Tibial artery (tissue), 4 donors: ENCODE data around the gene HIPK2.
"Not testable (repeated sequence)": the region's sequence is repeated elsewhere in the genome, so short reads cannot be mapped to it uniquely, and the experiment has no call there.

Experiments used
- DNase-seq, 2 donors: peaks; one replicate each; pipeline ENCODE4 v3.0.0-alpha.2; 2019
- H3K27ac ChIP-seq, 2 donors: fragments of 200-600 bp; sonication (generic) in 1 of 2; 1 replicate in 1 of 2; 2 replicates in 1 of 2; pipeline ENCODE4 v1.5.1; 2018 to 2019; ENCODE audit warnings: mild to moderate bottlenecking in 1 of 2
- H3K27me3 ChIP-seq, 2 donors: fragments of 200-600 bp; sonication (generic) in 1 of 2; one replicate each; pipeline versions ENCODE4 v1.5.1 to v1.6.0; 2016 to 2019
- H3K36me3 ChIP-seq, 3 donors: fragments of 200-600 bp; sonication (generic) in 2 of 3; one replicate each; pipeline ENCODE4 v1.5.1; 2016 to 2019; ENCODE audit warnings: mild to moderate bottlenecking in 2 of 3
- H3K4me1 ChIP-seq, 4 donors: fragments of 200-600 bp; sonication (generic) in 2 of 4; 1 replicate in 3 of 4; 2 replicates in 1 of 4; pipeline ENCODE4 v1.5.1; 2016 to 2019
- H3K4me3 ChIP-seq, 2 donors: fragments of 200-600 bp; sonication (generic) in 1 of 2; 1 replicate in 1 of 2; 2 replicates in 1 of 2; pipeline ENCODE4 v1.5.1; 2018 to 2019; ENCODE audit warnings: mild to moderate bottlenecking in 2 of 2
- H3K9me3 ChIP-seq, 3 donors: fragments of 200-600 bp; sonication (generic) in 1 of 3; one replicate each; pipeline ENCODE4 v1.5.1; 2016 to 2019
- intact Hi-C: fragments of 100-400 bp; cut with DNase I; formaldehyde crosslinking; loops from one replicate; pipeline ENCODE4 v1.15.0; 2023; ENCODE audit warnings: low total_unique reads
- TF ChIP-seq, protein P1 (sequence below), 2 experiments: fragments of 200-600 bp in 1 of 2; fragments of 450-650 bp in 1 of 2; IDR thresholded peaks; one replicate each; pipeline ENCODE4 v1.5.1; 2017 to 2019; ENCODE audit warnings: antibody characterized with exemption in 2 of 2, mild to moderate bottlenecking in 1 of 2, moderate library complexity in 1 of 2

HIPK2 gene

DNA sequence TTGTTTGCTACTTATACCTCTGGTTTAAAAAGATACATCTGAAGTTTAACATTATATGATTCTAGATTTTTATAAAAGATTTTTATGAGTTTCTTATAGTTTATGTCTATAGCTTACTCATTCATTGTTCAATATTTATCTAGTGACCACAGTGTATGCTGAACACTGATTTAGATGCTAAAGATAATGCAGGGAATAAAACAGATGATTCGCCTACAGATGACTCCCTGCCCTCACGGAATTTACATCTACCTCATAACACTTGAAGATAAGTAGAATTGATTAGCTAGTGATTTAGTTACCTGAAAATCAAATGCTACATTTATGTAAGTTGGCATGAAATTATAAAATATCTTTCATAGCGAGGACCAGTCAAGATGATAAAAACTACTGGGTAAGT lies 105.8 kb downstream of the HIPK2 start:
- DNase-seq, result no peak
- Histone ChIP-seq H3K4me3 (no peak overlapping the region), H3K9me3 (no peaks in the 10 kb centered on the region), H3K27ac (no peak overlapping the region), H3K36me3 (peaks cover 0 to 6% (median 0%) of the 10 kb centered on the region in 3 donors), H3K27me3 (no peaks in the 10 kb centered on the region), H3K4me1 (no peaks in the 10 kb centered on the region)
- TF ChIP-seq, protein P1, sequence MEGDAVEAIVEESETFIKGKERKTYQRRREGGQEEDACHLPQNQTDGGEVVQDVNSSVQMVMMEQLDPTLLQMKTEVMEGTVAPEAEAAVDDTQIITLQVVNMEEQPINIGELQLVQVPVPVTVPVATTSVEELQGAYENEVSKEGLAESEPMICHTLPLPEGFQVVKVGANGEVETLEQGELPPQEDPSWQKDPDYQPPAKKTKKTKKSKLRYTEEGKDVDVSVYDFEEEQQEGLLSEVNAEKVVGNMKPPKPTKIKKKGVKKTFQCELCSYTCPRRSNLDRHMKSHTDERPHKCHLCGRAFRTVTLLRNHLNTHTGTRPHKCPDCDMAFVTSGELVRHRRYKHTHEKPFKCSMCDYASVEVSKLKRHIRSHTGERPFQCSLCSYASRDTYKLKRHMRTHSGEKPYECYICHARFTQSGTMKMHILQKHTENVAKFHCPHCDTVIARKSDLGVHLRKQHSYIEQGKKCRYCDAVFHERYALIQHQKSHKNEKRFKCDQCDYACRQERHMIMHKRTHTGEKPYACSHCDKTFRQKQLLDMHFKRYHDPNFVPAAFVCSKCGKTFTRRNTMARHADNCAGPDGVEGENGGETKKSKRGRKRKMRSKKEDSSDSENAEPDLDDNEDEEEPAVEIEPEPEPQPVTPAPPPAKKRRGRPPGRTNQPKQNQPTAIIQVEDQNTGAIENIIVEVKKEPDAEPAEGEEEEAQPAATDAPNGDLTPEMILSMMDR (IDR thresholded peaks at IDR 0.05), result no peak
- intact Hi-C loops, result no loop called here

GRCh38 chr7:139670662-139671061 lies 107.1 kb downstream of the HIPK2 start:
- H3K9me3 ChIP-seq, H3K27ac ChIP-seq, intact Hi-C loops, H3K4me1 ChIP-seq, DNase-seq, H3K36me3 ChIP-seq, H3K4me3 ChIP-seq, H3K27me3 ChIP-seq: not testable (repeated sequence)

GRCh38 chr7:139669106-139670061 lies 108.4 kb downstream of the HIPK2 start:
- TF ChIP-seq, protein P1 (IDR thresholded peaks at IDR 0.05), result no peak
- intact Hi-C loops, result no loop called here
- H3K4me3 ChIP-seq, result no peak overlapping the region
- no peaks in the 10 kb centered on the region for H3K4me1 ChIP-seq
- no peaks in the 10 kb centered on the region for H3K9me3 ChIP-seq
- no peaks in the 10 kb centered on the region for H3K27me3 ChIP-seq
- DNase-seq, result no peak
- H3K36me3 ChIP-seq, result no peaks in the 10 kb centered on the region
- no peak overlapping the region for H3K27ac ChIP-seq

DNA sequence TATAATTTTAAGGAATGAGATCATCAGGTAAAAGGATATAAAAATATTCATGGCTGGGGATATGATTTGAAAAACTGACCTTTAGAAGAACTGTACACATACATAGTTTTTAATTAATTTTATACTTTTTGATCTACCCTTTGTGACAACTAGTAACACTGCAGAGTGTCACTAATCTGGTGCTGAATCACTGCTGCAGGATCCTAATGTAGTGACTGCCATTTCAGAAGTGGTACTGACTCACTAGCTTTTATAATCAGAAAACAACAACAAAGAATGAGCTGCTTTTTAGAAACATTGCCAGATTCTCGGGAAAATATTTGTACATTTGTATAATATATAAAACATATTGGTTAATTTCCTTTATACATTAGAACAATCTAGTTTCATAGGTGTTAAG lies 110.4 kb downstream of the HIPK2 start:
- intact Hi-C loops, result no loop called here
- TF ChIP-seq, protein P1 (IDR thresholded peaks at IDR 0.05), result no peak
- no peaks in the 10 kb centered on the region for H3K9me3 ChIP-seq
- H3K27ac ChIP-seq, result no peak overlapping the region
- no peak overlapping the region for H3K4me3 ChIP-seq
- no peaks in the 10 kb centered on the region for H3K4me1 ChIP-seq
- H3K36me3 ChIP-seq, result no peaks in the 10 kb centered on the region
- no peaks in the 10 kb centered on the region for H3K27me3 ChIP-seq
- no peak for DNase-seq

DNA sequence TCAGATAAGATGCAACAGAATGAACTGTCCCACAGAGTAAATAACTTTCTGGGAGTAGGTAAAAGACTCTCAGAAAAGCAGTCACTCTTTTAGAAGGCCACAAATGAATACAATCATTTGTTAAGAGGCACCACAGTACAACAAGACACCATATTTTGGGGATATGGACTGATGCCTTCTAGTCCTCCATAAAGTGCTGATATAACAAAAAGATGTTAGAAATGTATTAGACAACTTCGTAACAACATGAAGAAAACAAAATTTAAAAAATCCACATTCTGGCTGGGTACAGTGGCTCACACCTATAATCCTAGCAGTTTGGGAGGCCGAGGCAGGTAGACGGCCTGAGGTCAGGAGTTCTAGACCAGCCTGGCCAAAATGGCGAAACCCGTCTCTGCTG lies 111.3 kb downstream of the HIPK2 start:
- Histone ChIP-seq H3K4me3 (no peak overlapping the region), H3K9me3 (no peaks in the 10 kb centered on the region), H3K27me3 (no peaks in the 10 kb centered on the region), H3K36me3 (no peaks in the 10 kb centered on the region), H3K4me1 (peaks cover 0 to 5% (median 0%) of the 10 kb centered on the region in 4 donors), H3K27ac (no peak overlapping the region)
- TF ChIP-seq, protein P1 (IDR thresholded peaks at IDR 0.05), result no peak
- no peak for DNase-seq
- intact Hi-C loops, result no loop called here

DNA sequence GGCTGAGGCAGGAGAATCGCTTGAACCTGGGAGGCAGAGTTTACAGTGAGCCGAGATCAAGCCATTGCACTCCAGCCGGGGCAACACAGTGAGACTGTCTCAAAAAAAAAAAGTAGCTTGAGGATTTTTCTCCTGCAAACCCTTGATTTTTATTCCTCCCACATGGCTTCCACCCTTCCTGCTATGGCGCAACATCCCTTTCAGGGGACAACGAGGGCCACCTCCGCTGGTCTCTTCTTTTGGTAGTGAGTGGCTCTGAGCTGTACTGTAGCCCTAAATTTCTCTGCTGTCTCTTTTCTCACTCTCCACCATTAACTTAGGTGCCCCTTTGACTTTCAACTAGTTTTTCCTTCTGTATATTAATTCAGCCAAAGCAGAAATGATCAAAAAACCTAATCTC lies 113.4 kb downstream of the HIPK2 start:
- no peak overlapping the region for H3K4me3 ChIP-seq
- intact Hi-C loops, result no loop called here
- TF ChIP-seq, protein P1 (IDR thresholded peaks at IDR 0.05), result no peak
- H3K4me1 ChIP-seq, result peaks cover 0 to 19% (median 5%) of the 10 kb centered on the region in 4 donors
- H3K27ac ChIP-seq, result no peak overlapping the region
- no peaks in the 10 kb centered on the region for H3K36me3 ChIP-seq
- no peaks in the 10 kb centered on the region for H3K27me3 ChIP-seq
- H3K9me3 ChIP-seq, result no peaks in the 10 kb centered on the region
- DNase-seq, result no peak
